AG10803 (cell line): Measurements from ENCODE around the gene SMIM28.

Source experiments
- DNase-seq: peaks from one replicate; pipeline ENCODE4 v3.0.0; 2010; ENCODE audit warnings: low read depth
- H3K4me3 ChIP-seq: 2 replicates; pipeline ENCODE4 v1.5.1; 2011; ENCODE audit warnings: mild to moderate bottlenecking, low read length, control low read depth
- CTCF ChIP-seq: conservative IDR thresholded peaks from 2 replicates; pipeline ENCODE4 v1.5.1; 2011; ENCODE audit warnings: mild to moderate bottlenecking, low read length, control low read depth, inconsistent platforms

The SMIM28 gene

GRCh38 chr6:138397128-138398122 is 19.7 kb downstream of the SMIM28 start:
- no peak overlapping the region for H3K4me3 ChIP-seq
- DNase-seq: peak; percentile 32
- TF ChIP-seq CTCF: no peak; the same call in 1 of the 2 replicates

GRCh38 chr6:138400326-138400725 is 22.6 kb downstream of the SMIM28 start:
- no peak for TF ChIP-seq CTCF
- H3K4me3 ChIP-seq: no peak overlapping the region
- no peak for DNase-seq

GRCh38 chr6:138401960-138402837 is 24.5 kb downstream of the SMIM28 start:
- H3K4me3 ChIP-seq: no peak overlapping the region
- DNase-seq: no peak
- no peak for TF ChIP-seq CTCF

GRCh38 chr6:138402838-138403187 is 25.1 kb downstream of the SMIM28 start:
- no peak for TF ChIP-seq CTCF
- no peak for DNase-seq
- H3K4me3 ChIP-seq: peak overlapping the region; percentile 79

GRCh38 chr6:138403324-138403800 is 25.7 kb downstream of the SMIM28 start:
- H3K4me3 ChIP-seq: peak overlapping the region; percentile 79
- 0 out of 2 replicates have a peak, but pooled peaks have one; percentile 9 for TF ChIP-seq CTCF
- DNase-seq: no peak

- DNase-seq: peak; percentile 73
- peak within 1 kb of the TSS; percentile 79 for H3K4me3 ChIP-seq
- peak; percentile 20 for TF ChIP-seq CTCF
Measured at GRCh38 chr6:138403801-138404665, 26.3 kb downstream of the SMIM28 start, which contains the start of gene HEBP2. HEBP2 (plus strand) TSS chr6:138404223; CDS start chr6:138404496, 273 bp downstream.
